Vagina (tissue), 2 donors: ENCODE results near the gene SFMBT2. TPM values are rescaled to one million over a fixed set of nuclear protein-coding genes. Genes with fewer than 3 reads are reported as not detected.

Source experiments
- DNase-seq, 2 donors: peaks; one replicate each; pipeline ENCODE4 v3.0.0-alpha.2; 2017; ENCODE audit errors: extremely low spot score in 2 of 2
- H3K27ac ChIP-seq: fragments of 200-600 bp; sonication (generic); one replicate; pipeline ENCODE4 v1.5.1; 2019
- H3K27me3 ChIP-seq: fragments of 200-600 bp; sonication (generic); one replicate; pipeline ENCODE4 v1.5.1; 2019
- H3K36me3 ChIP-seq, 2 donors: fragments of 200-600 bp; sonication (generic); one replicate each; pipeline ENCODE4 v1.5.1; 2017 to 2019
- H3K4me1 ChIP-seq: fragments of 200-600 bp; sonication (generic); one replicate; pipeline ENCODE4 v1.5.1; 2019
- H3K4me3 ChIP-seq, 2 donors: fragments of 200-600 bp; sonication (generic); 1 replicate in 1 of 2; 2 replicates in 1 of 2; pipeline ENCODE4 v1.5.1; 2016 to 2019
- H3K9me3 ChIP-seq: fragments of 200-600 bp; sonication (generic); one replicate; pipeline ENCODE4 v1.5.1; 2019
- CTCF ChIP-seq, 3 experiments: fragments of 450-650 bp in 2 of 3; fragments of 200-600 bp in 1 of 3; sonication (generic) in 1 of 3; IDR thresholded peaks; one replicate each; pipeline ENCODE4 v1.5.1; 2017 to 2019; ENCODE audit warnings: antibody characterized with exemption in 3 of 3, mild to moderate bottlenecking in 2 of 3, moderate library complexity in 2 of 3
- POLR2A ChIP-seq, 2 donors: fragments of 450-650 bp; IDR thresholded peaks; one replicate each; pipeline ENCODE4 v1.6.1; 2017; ENCODE audit warnings: antibody characterized with exemption in 2 of 2, mild to moderate bottlenecking in 2 of 2, moderate library complexity in 2 of 2
- POLR2AphosphoS5 ChIP-seq, 2 donors: sonication (generic); formaldehyde crosslinking; IDR thresholded peaks; one replicate each; pipeline ENCODE4 v1.9.0; 2017; ENCODE audit warnings: antibody characterized with exemption in 2 of 2, mild to moderate bottlenecking in 2 of 2, low read depth in 1 of 2; ENCODE audit not compliant: insufficient read depth in 1 of 2
- intact Hi-C: fragments of 100-400 bp; cut with DNase I; formaldehyde crosslinking; loops from one replicate; pipeline ENCODE4 v1.15.1; 2023
- total RNA-seq: library from RNA; depleted of rRNA; stranded (reverse); fragments of >200 nt; gene quantifications from one replicate; pipeline ENCODE4 v1.2.3, GENCODE V29; 2016

The SFMBT2 gene
- total RNA-seq, 1 donor from 2014 or later, result 12.5 TPM

- H3K9me3 ChIP-seq, result no peaks in the 10 kb centered on the region
- H3K36me3 ChIP-seq, result no peaks in the 10 kb centered on the region
- H3K4me1 ChIP-seq, result no peaks in the 10 kb centered on the region
- DNase-seq, result no peak
- H3K4me3 ChIP-seq, result no peak overlapping the region
- H3K27ac ChIP-seq, result no peak overlapping the region
- H3K27me3 ChIP-seq, result no peaks in the 10 kb centered on the region
- no peak for TF ChIP-seq POLR2AphosphoS5 (IDR thresholded peaks at IDR 0.05; ENCODE audit: insufficient read depth in 1 of 2, low read depth in 1 of 2)
- TF ChIP-seq CTCF (IDR thresholded peaks at IDR 0.05), result no peak
- intact Hi-C loops, result no loop called here
Measured at GRCh38 chr10:7211857-7212577, 198.8 kb downstream of the SFMBT2 start.

GRCh38 chr10:7210516-7210915, 200.3 kb downstream of the SFMBT2 start:
- Histone ChIP-seq H3K4me3 (no peak overlapping the region), H3K27me3 (no peaks in the 10 kb centered on the region), H3K27ac (no peak overlapping the region), H3K9me3 (no peaks in the 10 kb centered on the region), H3K4me1 (no peaks in the 10 kb centered on the region), H3K36me3 (no peaks in the 10 kb centered on the region)
- intact Hi-C loops, result no loop called here
- no peak for TF ChIP-seq POLR2A (IDR thresholded peaks at IDR 0.05)
- TF ChIP-seq POLR2AphosphoS5 (IDR thresholded peaks at IDR 0.05; ENCODE audit: insufficient read depth in 1 of 2, low read depth in 1 of 2), result no peak
- no peak for TF ChIP-seq CTCF (IDR thresholded peaks at IDR 0.05)
- no peak for DNase-seq

- no peak for DNase-seq
- H3K27ac ChIP-seq, result no peak overlapping the region
- no peaks in the 10 kb centered on the region for H3K36me3 ChIP-seq
- TF ChIP-seq POLR2AphosphoS5 (IDR thresholded peaks at IDR 0.05; ENCODE audit: insufficient read depth in 1 of 2, low read depth in 1 of 2), result no peak
- TF ChIP-seq POLR2A (IDR thresholded peaks at IDR 0.05), result no peak
- no peak for TF ChIP-seq CTCF (IDR thresholded peaks at IDR 0.05)
- intact Hi-C loops, result no loop called here
- H3K27me3 ChIP-seq, result no peaks in the 10 kb centered on the region
- no peaks in the 10 kb centered on the region for H3K4me1 ChIP-seq
- no peak overlapping the region for H3K4me3 ChIP-seq
- no peaks in the 10 kb centered on the region for H3K9me3 ChIP-seq
Measured at GRCh38 chr10:7209458-7209857, 201.4 kb downstream of the SFMBT2 start.

GRCh38 chr10:7206412-7207100, 204.3 kb downstream of the SFMBT2 start:
- no peaks in the 10 kb centered on the region for H3K27me3 ChIP-seq
- intact Hi-C loops, result no loop called here
- TF ChIP-seq POLR2A (IDR thresholded peaks at IDR 0.05) (no peak), CTCF (IDR thresholded peaks at IDR 0.05) (no peak), POLR2AphosphoS5 (IDR thresholded peaks at IDR 0.05; ENCODE audit: insufficient read depth in 1 of 2, low read depth in 1 of 2) (no peak)
- no peak overlapping the region for H3K27ac ChIP-seq
- H3K36me3 ChIP-seq, result no peaks in the 10 kb centered on the region
- H3K4me3 ChIP-seq, result no peak overlapping the region
- no peak for DNase-seq
- no peaks in the 10 kb centered on the region for H3K4me1 ChIP-seq
- H3K9me3 ChIP-seq, result no peaks in the 10 kb centered on the region

GRCh38 chr10:7205656-7206055, 205.2 kb downstream of the SFMBT2 start:
- H3K27me3 ChIP-seq, result no peaks in the 10 kb centered on the region
- DNase-seq, result no peak
- no peak for TF ChIP-seq POLR2AphosphoS5 (IDR thresholded peaks at IDR 0.05; ENCODE audit: insufficient read depth in 1 of 2, low read depth in 1 of 2)
- no peak for TF ChIP-seq POLR2A (IDR thresholded peaks at IDR 0.05)
- TF ChIP-seq CTCF (IDR thresholded peaks at IDR 0.05), result no peak
- no peaks in the 10 kb centered on the region for H3K4me1 ChIP-seq
- no peaks in the 10 kb centered on the region for H3K9me3 ChIP-seq
- H3K36me3 ChIP-seq, result no peaks in the 10 kb centered on the region
- H3K27ac ChIP-seq, result no peak overlapping the region
- intact Hi-C loops, result no loop called here
- H3K4me3 ChIP-seq, result no peak overlapping the region
